SU-DHL-6 (cell line): ENCODE results near the gene EFNA5.

ENCODE experiments used
- H2AFZ ChIP-seq: fragments of 200-600 bp; sonication (generic); 2 replicates; pipeline ENCODE4 v1.6.1; 2014; ENCODE audit warnings: low read depth, mild to moderate bottlenecking, moderate library complexity, mixed read lengths, antibody characterized with exemption, low read length; ENCODE audit not compliant: severe bottlenecking
- H3F3A ChIP-seq: fragments of 200-600 bp; shearing (Covaris generic); 2 replicates; pipeline ENCODE4 v1.6.0; 2016; ENCODE audit warnings: antibody characterized with exemption, mild to moderate bottlenecking; ENCODE audit not compliant: insufficient read depth
- H3K27ac ChIP-seq: fragments of 200-600 bp; sonication (generic); 2 replicates; pipeline ENCODE4 v1.5.1; 2016; ENCODE audit warnings: low read depth, mild to moderate bottlenecking, low read length, moderate library complexity, mixed read lengths
- H3K27me3 ChIP-seq: fragments of 200-600 bp; sonication (generic), shearing (Covaris generic); 2 replicates; pipeline ENCODE4 v1.6.0; 2014; ENCODE audit warnings: mild to moderate bottlenecking, low read length
- H3K36me3 ChIP-seq: fragments of 200-600 bp; sonication (generic); 2 replicates; pipeline ENCODE4 v1.6.1; 2014; ENCODE audit warnings: mild to moderate bottlenecking, low read length, mixed read lengths
- H3K4me2 ChIP-seq: fragments of 300-600, 200-600 bp; shearing (Covaris generic), sonication (generic); 2 replicates; pipeline ENCODE4 v1.6.0; 2014; ENCODE audit warnings: low read length, low read depth, mild to moderate bottlenecking; ENCODE audit not compliant: poor library complexity, severe bottlenecking
- H3K4me3 ChIP-seq: fragments of 200-600 bp; sonication (generic); 2 replicates; pipeline ENCODE4 v1.5.1; 2014; ENCODE audit warnings: antibody characterized with exemption, low read length, mild to moderate bottlenecking, mixed read lengths; ENCODE audit not compliant: insufficient read depth, poor library complexity, severe bottlenecking
- H3K79me2 ChIP-seq: fragments of 200-600 bp; sonication (generic); 2 replicates; pipeline ENCODE4 v1.6.1; 2014; ENCODE audit warnings: mild to moderate bottlenecking, low read length, moderate library complexity; ENCODE audit not compliant: insufficient read depth
- H3K9ac ChIP-seq: fragments of 200-600 bp; sonication (generic); 2 replicates; pipeline ENCODE4 v1.7.0; 2014; ENCODE audit warnings: mild to moderate bottlenecking, low read length
- H3K9me2 ChIP-seq: fragments of 200-600 bp; sonication (generic); replicated peaks from 2 replicates; pipeline ENCODE4 v1.6.1; 2014; ENCODE audit warnings: low read length; ENCODE audit not compliant: insufficient read depth
- H3K9me3 ChIP-seq: fragments of 200-600 bp; sonication (generic); 2 replicates; pipeline ENCODE4 v1.6.1; 2014; ENCODE audit warnings: low read length, mixed read lengths; ENCODE audit not compliant: insufficient read depth
- H4K20me1 ChIP-seq: fragments of 200-600 bp; sonication (generic); 2 replicates; pipeline ENCODE4 v1.6.1; 2014; ENCODE audit warnings: low read depth, mild to moderate bottlenecking, antibody characterized with exemption, low read length, moderate library complexity, mixed read lengths
- CTCF ChIP-seq: fragments of 200-600 bp; sonication (generic); IDR thresholded peaks from one replicate; pipeline ENCODE4 v1.5.1; 2017; ENCODE audit warnings: antibody characterized with exemption, mild to moderate bottlenecking, low read length, moderate library complexity; ENCODE audit not compliant: insufficient read depth, poor library complexity, severe bottlenecking
- EZH2phosphoT487 ChIP-seq: fragments of 200-600 bp; sonication (generic), shearing (Covaris generic); conservative IDR thresholded peaks from 2 replicates; pipeline ENCODE4 v1.6.1; 2018; ENCODE audit warnings: mild to moderate bottlenecking, antibody characterized with exemption, low read length, moderate library complexity, mixed read lengths

EFNA5 gene

GRCh38 chr5:107512029-107512428, 158.7 kb downstream of the EFNA5 start:
- Histone ChIP-seq H3K79me2 (no peaks in the 10 kb centered on the region), H3F3A (peaks cover 30% of the 10 kb centered on the region), H3K4me3 (peak overlapping the region; percentile 2), H3K27me3 (no peaks in the 10 kb centered on the region), H2AFZ (peak overlapping the region; percentile 84), H3K27ac (peak overlapping the region; percentile 98), H3K4me2 (peak overlapping the region; percentile 64), H4K20me1 (no peaks in the 10 kb centered on the region), H3K9me2 (no peaks in the 10 kb centered on the region), H3K9ac (peak overlapping the region; percentile 48; the same call in 1 of the 2 replicates), H3K9me3 (no peaks in the 10 kb centered on the region), H3K36me3 (no peaks in the 10 kb centered on the region)
- no peak for TF ChIP-seq CTCF
- no peak for TF ChIP-seq EZH2phosphoT487

GRCh38 chr5:107510125-107510524, 160.6 kb downstream of the EFNA5 start:
- Histone ChIP-seq H3K9me3 (no peaks in the 10 kb centered on the region), H3F3A (peaks cover 30% of the 10 kb centered on the region), H3K4me2 (no peak overlapping the region), H3K9ac (no peak overlapping the region), H3K27me3 (no peaks in the 10 kb centered on the region), H3K36me3 (no peaks in the 10 kb centered on the region), H4K20me1 (no peaks in the 10 kb centered on the region), H3K9me2 (no peaks in the 10 kb centered on the region), H3K79me2 (no peaks in the 10 kb centered on the region), H3K4me3 (no peak overlapping the region), H3K27ac (no peak overlapping the region), H2AFZ (no peak overlapping the region)
- TF ChIP-seq EZH2phosphoT487 (no peak), CTCF (no peak)

GRCh38 chr5:107508097-107508496, 162.6 kb downstream of the EFNA5 start:
- no peaks in the 10 kb centered on the region for H3K79me2 ChIP-seq
- H3K27ac ChIP-seq = no peak overlapping the region
- peak overlapping the region; percentile 6 for H2AFZ ChIP-seq
- H3F3A ChIP-seq = peaks cover 15% of the 10 kb centered on the region
- H3K4me2 ChIP-seq = no peak overlapping the region
- H3K27me3 ChIP-seq = no peaks in the 10 kb centered on the region
- no peaks in the 10 kb centered on the region for H3K9me3 ChIP-seq
- no peaks in the 10 kb centered on the region for H3K9me2 ChIP-seq
- TF ChIP-seq CTCF (no peak), EZH2phosphoT487 (no peak)
- no peak overlapping the region for H3K4me3 ChIP-seq
- no peak overlapping the region for H3K9ac ChIP-seq
- no peaks in the 10 kb centered on the region for H4K20me1 ChIP-seq
- H3K36me3 ChIP-seq = no peaks in the 10 kb centered on the region
